AG04449 (cell line): ENCODE data around the gene GOLGA1.

ENCODE experiments used
- CTCF ChIA-PET: fragments of 350-600 bp; formaldehyde crosslinking; extraction: SDS; loops from one replicate; lab custom pipeline; 2021; ENCODE audit warnings: antibody characterized with exemption; lab: Yijun Ruan, JAX
- POLR2A ChIA-PET: fragments of 400-600, 350-600 bp; formaldehyde crosslinking; extraction: SDS; loops from one replicate; lab custom pipeline; 2020; ENCODE audit warnings: antibody characterized with exemption, inconsistent platforms; lab: Yijun Ruan, JAX
- DNase-seq: peaks from one replicate; pipeline ENCODE4 v3.0.0-alpha.2; 2010; ENCODE audit warnings: low read depth, low spot score
- H3K4me3 ChIP-seq: 2 replicates; pipeline ENCODE4 v1.5.1; 2011; ENCODE audit warnings: low read depth, mild to moderate bottlenecking, control low read depth, low read length
- CTCF ChIP-seq: IDR thresholded peaks from one replicate; pipeline ENCODE4 v1.5.1; 2011; ENCODE audit warnings: mild to moderate bottlenecking, moderate library complexity, low read length, control low read depth, inconsistent platforms; ENCODE audit not compliant: insufficient read depth; ENCODE audit errors: missing control alignments

The GOLGA1 gene

DNA sequence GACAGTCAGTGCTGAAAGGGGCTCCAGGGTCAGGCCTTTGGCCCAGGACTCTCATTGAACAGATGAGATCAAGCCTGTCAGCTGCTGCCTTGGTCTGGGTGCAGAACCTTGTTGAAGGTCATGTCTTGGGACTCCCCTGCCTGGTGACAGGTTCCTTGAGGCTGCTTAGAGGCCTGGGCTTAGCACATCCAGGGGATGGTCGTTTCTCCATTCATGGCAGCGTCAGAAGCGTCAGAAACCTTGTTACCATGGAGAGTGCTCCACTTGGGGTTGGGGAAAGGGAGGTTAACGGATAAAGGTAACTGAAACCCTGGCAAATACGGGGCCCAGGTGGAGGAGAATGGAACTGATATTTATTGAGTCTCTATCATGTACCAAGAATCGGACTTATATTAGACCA lies 70.2 kb downstream of the GOLGA1 start:
- DNase-seq = no peak
- peak overlapping the region; percentile 90 for H3K4me3 ChIP-seq
- CTCF ChIA-PET = interaction anchor here (1.0 to 2.4 kb wide), 5 partner anchors 10 to 274 kb away, joined by 4 to 7 read pairs (median 6); partner anchors contain the start of gene WDR38
- TF ChIP-seq CTCF = no peak
- POLR2A ChIA-PET = interaction anchor here (1.6 kb wide), 1 partner anchor 10 kb away, joined by 7 read pairs; the partner anchor contains the start of gene RPL35

- H3K4me3 ChIP-seq = peak overlapping the region; percentile 90
- POLR2A ChIA-PET = interaction anchor here (1.6 kb wide), 1 partner anchor 9 kb away, joined by 7 read pairs; the partner anchor contains the start of gene RPL35
- TF ChIP-seq CTCF = no peak
- CTCF ChIA-PET = interaction anchor here (0.8 to 2.4 kb wide), 6 partner anchors 8 to 98 kb away, joined by 3 to 7 read pairs (median 6); partner anchors contain the start of gene WDR38
- no peak for DNase-seq
Observed at GRCh38 chr9:124869986-124870560, 70.8 kb downstream of the GOLGA1 start.

DNA sequence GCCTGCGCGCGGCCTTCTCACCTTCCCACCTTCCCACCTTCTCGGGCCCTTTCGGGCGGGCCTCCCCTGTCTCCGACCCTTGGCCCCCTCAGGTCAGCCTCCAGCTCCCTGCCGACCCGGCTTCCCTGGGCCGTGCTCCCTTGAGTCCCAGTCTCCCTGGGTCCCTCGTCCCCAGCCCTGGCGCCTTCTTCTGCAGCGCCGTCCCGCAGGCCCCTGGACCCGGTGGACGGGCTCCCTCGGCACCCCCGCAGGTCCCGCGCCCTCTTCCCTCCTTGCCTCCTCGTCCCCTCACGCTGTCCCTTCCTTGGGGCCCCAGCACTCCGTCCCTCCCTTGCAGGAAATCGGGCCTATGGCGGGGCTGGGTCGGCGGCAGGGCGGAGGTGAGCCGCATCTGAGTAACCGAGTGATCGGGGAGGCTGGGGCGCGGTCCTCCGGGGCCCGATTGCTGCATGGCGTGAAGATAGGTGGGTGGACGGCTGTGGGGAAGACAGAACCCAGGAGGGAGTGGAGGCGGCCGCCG lies 71.4 kb downstream of the GOLGA1 start:
- TF ChIP-seq CTCF = no peak
- H3K4me3 ChIP-seq = peak overlapping the region; percentile 90
- CTCF ChIA-PET = interaction anchor here (0.7 to 2.4 kb wide), 6 partner anchors 9 to 98 kb away, joined by 3 to 7 read pairs (median 6); partner anchors contain the start of gene WDR38
- POLR2A ChIA-PET = interaction anchor here (0.5 to 1.6 kb wide), 3 partner anchors 9 to 538 kb away, joined by 3 to 7 read pairs (median 3); partner anchors contain the start of gene RPL35
- DNase-seq = no peak

- CTCF ChIA-PET = interaction anchor here (0.7 to 3.3 kb wide), 5 partner anchors 15 to 97 kb away, joined by 3 to 19 read pairs (median 6); partner anchors contain the start of gene WDR38
- peak overlapping the region; percentile 90 for H3K4me3 ChIP-seq
- DNase-seq = no peak
- POLR2A ChIA-PET = interaction anchor here (0.5 to 1.0 kb wide), 3 partner anchors 13 to 539 kb away, joined by 3 to 4 read pairs (median 3); no protein-coding TSS in a partner anchor
- TF ChIP-seq CTCF = peak; percentile 29
Observed at GRCh38 chr9:124868511-124869465, 72.1 kb downstream of the GOLGA1 start.

- no peak for TF ChIP-seq CTCF
- CTCF ChIA-PET = interaction anchor here (1.7 to 42.1 kb wide), 3 partner anchors 11 to 87 kb away, joined by 3 to 2098 read pairs (median 38); partner anchors contain the start of genes NR6A1, OLFML2A and WDR38
- no peak overlapping the region for H3K4me3 ChIP-seq
- POLR2A ChIA-PET = interaction anchor here (1.1 kb wide), 1 partner anchor 13 kb away, joined by 4 read pairs; no protein-coding TSS in a partner anchor
- DNase-seq = no peak
Observed at GRCh38 chr9:124863371-124863871, 77.5 kb downstream of the GOLGA1 start.
